GM12873 (cell line): ENCODE data around the gene CNTRL.

Experiments used
- CTCF ChIP-seq: IDR thresholded peaks from 2 replicates; pipeline ENCODE4 v1.5.1; 2012; ENCODE audit warnings: low read depth, mild to moderate bottlenecking, moderate library complexity, low read length, control low read depth; ENCODE audit not compliant: insufficient read depth; ENCODE audit errors: missing control alignments

The CNTRL gene

GRCh38 chr9:121073038-121073437 lies 1.7 kb upstream of the CNTRL start:
- no peak for TF ChIP-seq CTCF

- TF ChIP-seq CTCF, result peak; percentile 28
Measured at GRCh38 chr9:121075251-121076036, 689 bp downstream of the CNTRL start.

GRCh38 chr9:121082075-121082474 lies 7.3 kb downstream of the CNTRL start:
- TF ChIP-seq CTCF, result no peak

- no peak for TF ChIP-seq CTCF
Measured at GRCh38 chr9:121085661-121086060, 10.9 kb downstream of the CNTRL start.

GRCh38 chr9:121088576-121088975 lies 13.8 kb downstream of the CNTRL start:
- TF ChIP-seq CTCF, result no peak

- TF ChIP-seq CTCF, result no peak
Measured at GRCh38 chr9:121095057-121095456, 20.3 kb downstream of the CNTRL start.

- no peak for TF ChIP-seq CTCF
Measured at GRCh38 chr9:121098567-121099198, 23.9 kb downstream of the CNTRL start.
